Prostate gland (tissue), 2 donors: ENCODE results near the gene CCSAP. TPM values are rescaled to one million over a fixed set of nuclear protein-coding genes. Genes with fewer than 3 reads are reported as not detected.

ENCODE experiments used
- DNase-seq: peaks from one replicate; pipeline ENCODE4 v3.0.0-alpha.2; 2019; ENCODE audit warnings: low spot score
- H3K27ac ChIP-seq, 2 donors: fragments of 200-600 bp; sonication (generic); 2 replicates each; pipeline ENCODE4 v1.5.1; 2017 to 2019
- H3K27me3 ChIP-seq: fragments of 200-600 bp; sonication (generic); replicated peaks from 2 replicates; pipeline ENCODE4 v1.5.1; 2019; ENCODE audit not compliant: insufficient read depth
- H3K36me3 ChIP-seq, 2 donors: fragments of 200-600 bp; sonication (generic); 1 replicate in 1 of 2; 2 replicates in 1 of 2; pipeline versions ENCODE4 v1.5.1 to v1.8.1; 2017 to 2019
- H3K4me1 ChIP-seq: fragments of 200-600 bp; sonication (generic); replicated peaks from 2 replicates; pipeline ENCODE4 v1.5.1; 2019
- H3K4me3 ChIP-seq, 2 donors: fragments of 200-600 bp; sonication (generic); 2 replicates each; pipeline ENCODE4 v1.5.1; 2017 to 2019
- H3K9me3 ChIP-seq: fragments of 200-600 bp; sonication (generic); 2 replicates; pipeline ENCODE4 v1.5.1; 2017
- POLR2A ChIP-seq: fragments of 450-650 bp; IDR thresholded peaks from one replicate; pipeline ENCODE4 v1.6.1; 2016; ENCODE audit warnings: antibody characterized with exemption, mild to moderate bottlenecking
- POLR2AphosphoS5 ChIP-seq: sonication (generic); formaldehyde crosslinking; IDR thresholded peaks from one replicate; pipeline ENCODE4 v1.6.1; 2017; ENCODE audit warnings: antibody characterized with exemption
- WGBS: methylation state at CpG from one replicate; pipeline ENCODE4 v1.1.5; 2018; 5-methylcytosine and 5-hydroxymethylcytosine counted together
- intact Hi-C: fragments of 100-400 bp; cut with DNase I; formaldehyde crosslinking; loops from one replicate; pipeline ENCODE4 v1.14.2; 2022
- total RNA-seq, 2 donors: library from RNA; depleted of rRNA; stranded (reverse); fragments of >200 nt; gene quantifications; one replicate each; pipeline ENCODE4 v1.1.0, GENCODE V29; 2016
- TF ChIP-seq, protein P1 (sequence below), 4 experiments: fragments of 200-600 bp in 2 of 4; fragments of 450-650 bp in 2 of 4; sonication (generic) in 2 of 4; IDR thresholded peaks; 1 replicate in 3 of 4; 2 replicates in 1 of 4; pipeline ENCODE4 v1.5.1; 2016 to 2019; ENCODE audit warnings: antibody characterized with exemption in 4 of 4, mild to moderate bottlenecking in 2 of 4, moderate library complexity in 2 of 4

CCSAP gene
- total RNA-seq, 2 donors from 2014 or later = 5.5 to 6.4 TPM

DNA sequence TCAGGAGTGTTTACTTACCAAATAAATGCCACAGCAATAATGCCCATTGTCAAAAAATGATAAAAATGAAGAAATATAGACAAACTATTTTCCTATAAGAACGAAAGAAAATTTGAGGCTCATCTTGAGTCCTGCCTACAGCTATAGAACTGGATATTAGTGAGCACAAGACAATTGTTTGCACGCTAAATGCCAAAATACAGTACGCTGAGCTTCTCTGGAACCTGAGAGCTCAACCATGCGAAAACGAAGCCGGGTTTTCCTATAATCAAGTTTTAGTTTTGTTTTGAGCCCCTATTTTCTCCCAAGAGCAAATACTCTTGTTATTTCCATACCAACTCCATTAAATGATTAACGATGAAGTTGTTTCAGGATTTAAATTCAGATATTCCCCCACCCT lies 42.0 kb upstream of the CCSAP start:
- Histone ChIP-seq H3K27me3 (no peaks in the 10 kb centered on the region), H3K4me1 (no peaks in the 10 kb centered on the region), H3K27ac (no peak overlapping the region), H3K9me3 (no peaks in the 10 kb centered on the region), H3K4me3 (no peak overlapping the region), H3K36me3 (no peaks in the 10 kb centered on the region)
- TF ChIP-seq, protein P1, sequence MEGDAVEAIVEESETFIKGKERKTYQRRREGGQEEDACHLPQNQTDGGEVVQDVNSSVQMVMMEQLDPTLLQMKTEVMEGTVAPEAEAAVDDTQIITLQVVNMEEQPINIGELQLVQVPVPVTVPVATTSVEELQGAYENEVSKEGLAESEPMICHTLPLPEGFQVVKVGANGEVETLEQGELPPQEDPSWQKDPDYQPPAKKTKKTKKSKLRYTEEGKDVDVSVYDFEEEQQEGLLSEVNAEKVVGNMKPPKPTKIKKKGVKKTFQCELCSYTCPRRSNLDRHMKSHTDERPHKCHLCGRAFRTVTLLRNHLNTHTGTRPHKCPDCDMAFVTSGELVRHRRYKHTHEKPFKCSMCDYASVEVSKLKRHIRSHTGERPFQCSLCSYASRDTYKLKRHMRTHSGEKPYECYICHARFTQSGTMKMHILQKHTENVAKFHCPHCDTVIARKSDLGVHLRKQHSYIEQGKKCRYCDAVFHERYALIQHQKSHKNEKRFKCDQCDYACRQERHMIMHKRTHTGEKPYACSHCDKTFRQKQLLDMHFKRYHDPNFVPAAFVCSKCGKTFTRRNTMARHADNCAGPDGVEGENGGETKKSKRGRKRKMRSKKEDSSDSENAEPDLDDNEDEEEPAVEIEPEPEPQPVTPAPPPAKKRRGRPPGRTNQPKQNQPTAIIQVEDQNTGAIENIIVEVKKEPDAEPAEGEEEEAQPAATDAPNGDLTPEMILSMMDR (IDR thresholded peaks at IDR 0.05) = no peak
- TF ChIP-seq POLR2A (no peak), POLR2AphosphoS5 (no peak)
- DNase-seq = no peak
- 84% methylated on average over 7 of the region's 7 CpGs for WGBS
- intact Hi-C loops = no loop called here

GRCh38 chr1:229383961-229384360 lies 41.1 kb upstream of the CCSAP start:
- Histone ChIP-seq H3K27ac (no peak overlapping the region), H3K36me3 (no peaks in the 10 kb centered on the region), H3K4me1 (no peaks in the 10 kb centered on the region), H3K4me3 (no peak overlapping the region), H3K27me3 (no peaks in the 10 kb centered on the region), H3K9me3 (no peaks in the 10 kb centered on the region)
- no peak for TF ChIP-seq POLR2A
- TF ChIP-seq, protein P1 (IDR thresholded peaks at IDR 0.05) = no peak
- 93% methylated on average over 5 of the region's 5 CpGs for WGBS
- DNase-seq = no peak
- intact Hi-C loops = no loop called here

- no peak for TF ChIP-seq POLR2A
- TF ChIP-seq, protein P1 (IDR thresholded peaks at IDR 0.05) = no peak
- TF ChIP-seq POLR2AphosphoS5 = no peak
- Histone ChIP-seq H3K4me1 (no peaks in the 10 kb centered on the region), H3K27ac (no peak overlapping the region), H3K9me3 (no peaks in the 10 kb centered on the region), H3K27me3 (no peaks in the 10 kb centered on the region), H3K36me3 (no peaks in the 10 kb centered on the region), H3K4me3 (no peak overlapping the region)
- 93% methylated on average over 3 of the region's 3 CpGs for WGBS
- DNase-seq = no peak
- intact Hi-C loops = no loop called here
Observed at GRCh38 chr1:229383188-229383587, 40.3 kb upstream of the CCSAP start.

DNA sequence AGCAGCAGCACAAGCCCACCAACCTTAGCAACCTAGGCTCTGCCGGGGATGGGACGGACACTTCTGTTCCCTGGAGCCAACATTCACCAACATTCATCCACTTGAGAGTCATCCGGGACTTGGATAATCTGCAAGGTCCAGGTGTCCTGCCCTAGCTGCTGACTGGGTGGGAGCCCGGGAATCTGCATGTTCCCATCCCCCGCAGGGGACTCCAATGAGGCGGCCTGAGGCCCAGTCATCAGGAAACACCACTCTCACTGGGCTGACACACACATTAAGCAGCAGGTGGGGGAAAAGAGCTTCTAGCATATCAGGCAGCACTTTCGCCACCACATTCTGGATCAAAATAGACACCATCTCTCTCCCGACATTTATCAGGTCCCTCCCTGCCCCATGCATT lies 38.4 kb upstream of the CCSAP start:
- DNase-seq = no peak

GRCh38 chr1:229380536-229381160 lies 37.8 kb upstream of the CCSAP start:
- intact Hi-C loops = no loop called here
- WGBS = 63% methylated on average over 14 of the region's 14 CpGs
- no peak for DNase-seq
- Histone ChIP-seq H3K36me3 (no peaks in the 10 kb centered on the region), H3K9me3 (no peaks in the 10 kb centered on the region), H3K27ac (no peak overlapping the region), H3K4me3 (no peak overlapping the region), H3K4me1 (no peaks in the 10 kb centered on the region), H3K27me3 (no peaks in the 10 kb centered on the region)
- TF ChIP-seq, protein P1 (IDR thresholded peaks at IDR 0.05) = no peak
- TF ChIP-seq POLR2AphosphoS5 = no peak
- no peak for TF ChIP-seq POLR2A

More for the DNA sequence above, 38.4 kb upstream of the CCSAP start:
- Histone ChIP-seq H3K9me3 (no peaks in the 10 kb centered on the region), H3K36me3 (no peaks in the 10 kb centered on the region), H3K4me1 (no peaks in the 10 kb centered on the region), H3K27me3 (no peaks in the 10 kb centered on the region), H3K4me3 (no peak overlapping the region), H3K27ac (no peak overlapping the region)
- intact Hi-C loops = no loop called here
- WGBS = 80% methylated on average over 7 of the region's 8 CpGs
- TF ChIP-seq POLR2A = no peak
